Heart right ventricle (tissue), 16 donors: ENCODE results near the gene RAPGEF2. TPM values are rescaled to one million over a fixed set of nuclear protein-coding genes. Genes with fewer than 3 reads are reported as not detected.
"Not testable (repeated sequence)": the region's sequence is repeated elsewhere in the genome, so short reads cannot be mapped to it uniquely, and the experiment has no call there.

Source experiments
- ATAC-seq, 8 donors: fragments of 200-7000 bp; cut with Tn5 transposase; one replicate each; pipeline ENCODE4 v1.9.1; 2020; ENCODE audit warnings: mild to moderate bottlenecking in 8 of 8, moderate library complexity in 8 of 8, moderate number of reproducible peaks in 1 of 8
- DNase-seq, 2 donors: peaks; one replicate each; pipeline ENCODE4 v3.0.0-alpha.2; 2020
- H3K27ac ChIP-seq, 10 donors: fragments of 200-600 bp; sonication (generic) in 2 of 10; one replicate each; pipeline versions ENCODE4 v1.5.0 to v1.8.0; 2020 to 2022; ENCODE audit warnings: mild to moderate bottlenecking in 3 of 10
- H3K27me3 ChIP-seq, 7 donors: fragments of 200-600 bp; one replicate each; pipeline ENCODE4 v1.8.0; 2021 to 2022; ENCODE audit warnings: mild to moderate bottlenecking in 2 of 7
- H3K36me3 ChIP-seq, 9 donors: fragments of 200-600 bp; sonication (generic) in 1 of 9; one replicate each; pipeline versions ENCODE4 v1.5.0 to v1.8.0; 2020 to 2022; ENCODE audit warnings: mild to moderate bottlenecking in 2 of 9
- H3K4me1 ChIP-seq, 9 donors: fragments of 200-600 bp; sonication (generic) in 1 of 9; one replicate each; pipeline versions ENCODE4 v1.5.0 to v1.8.0; 2020 to 2022; ENCODE audit warnings: mild to moderate bottlenecking in 4 of 9
- H3K4me3 ChIP-seq, 10 donors: fragments of 200-600 bp; sonication (generic) in 2 of 10; one replicate each; pipeline versions ENCODE4 v1.5.0 to v1.8.0; 2020 to 2022; ENCODE audit warnings: mild to moderate bottlenecking in 7 of 10, moderate library complexity in 2 of 10
- H3K9me3 ChIP-seq, 11 donors: fragments of 200-600 bp in 10 of 11; sonication (generic) in 2 of 11; one replicate each; pipeline versions ENCODE4 v1.5.0 to v1.8.0; 2013 to 2022; ENCODE audit warnings: mild to moderate bottlenecking in 2 of 11, control low read depth in 1 of 11, moderate library complexity in 1 of 11
- CTCF ChIP-seq, 9 donors: fragments of 200-600 bp; sonication (generic) in 2 of 9; IDR thresholded peaks; one replicate each; pipeline versions ENCODE4 v1.5.0 to v1.8.0; 2021 to 2022; ENCODE audit warnings: antibody characterized with exemption in 9 of 9, mild to moderate bottlenecking in 5 of 9, moderate library complexity in 1 of 9
- WGBS, 2 donors: extraction: QIAGEN DNeasy Blood & Tissue Kit; methylation state at CpG; one replicate each; pipeline ENCODE4 v1.1.7; 2013; ENCODE audit warnings: inconsistent platforms in 1 of 2; 5-methylcytosine and 5-hydroxymethylcytosine counted together
- intact Hi-C, 10 donors: fragments of 100-400 bp; cut with DNase I; formaldehyde crosslinking; loops; one replicate each; pipeline versions ENCODE4 v1.11.1 to v1.14.2; 2022
- polyA plus RNA-seq, 2 donors: library from polyadenylated mRNA; stranded (reverse); fragments of 200-250 nt; gene quantifications; one replicate each; pipeline ENCODE4 v1.2.3, GENCODE V29; 2013
- total RNA-seq, 10 donors: library from RNA; stranded (reverse); fragmentation: NEBNext Ultra II Directional in 3 of 10; extraction: Animal tissue kit (Norgen Biotek cat#: 25700) in 3 of 10; gene quantifications; one replicate each; pipeline versions ENCODE4 v1.2.1 to v1.2.4, GENCODE V29; 2021 to 2023
- donor health status: Arrhythmogenic right ventricular cardiomyopathy.
- donor health status: ischemic (EF 13 %, LVEDD 7.1; RV severe dilation, severe dysfunction).
- donor health status: healthy with polysubstance abuse.
- donor health status: DM: no; HTN: yes; CAD: no.
- donor health status: DM: no; HTN: no; CAD: no.
- donor health status: ischemic (EF 25% LVEDD 6.9; RV normal size, moderate dysfunction).
- donor health status: ischemic (EF 25% LVEDD 5.7; RV mildly dilated, moderate dysfunction).
- donor health status: healthy.
- donor health status: DM: yes; HTN: yes; CAD: no.
- donor health status: Ischemic cardiomyopathy.
- donor health status: ischemic (EF 35%, LVEDD 5.7; RV mildly dilated, moderate dysfunction).
- donor health status: nonischemic (EF 11% LVEDD 7.7; RV severe dilation, severe dysfunction).
- donor health status: DM: yes; HTN: yes; CAD: no.
- donor health status: PGD.
- donor health status: ischemic (EF 29% LVEDD 5.4; RV normal size, mild dysfunction).
- donor health status: nonischemic (EF 23%, LVEDD 6.1; RV moderate dilation, normal function).

Gene RAPGEF2
- total and polyA plus RNA-seq, 12 donors: 9.2 to 68.8 (median 53.7) TPM

GRCh38 chr4:159158083-159158617 lies 55.3 kb downstream of the RAPGEF2 start:
- peaks cover 3 to 100% (median 59%) of the 10 kb centered on the region in 9 donors for H3K4me1 ChIP-seq
- DNase-seq: no peak
- H3K36me3 ChIP-seq: no peaks in the 10 kb centered on the region
- intact Hi-C loops: loop anchor here in 1 of 10 donors (5.0 kb wide), 1 partner anchor 36 kb away; no protein-coding TSS in a partner anchor
- peak overlapping the region in 3 of 10 donors; percentile 22 to 45 (median 32) for H3K27ac ChIP-seq
- no peaks in the 10 kb centered on the region for H3K27me3 ChIP-seq
- no peak for ATAC-seq
- no peak overlapping the region for H3K4me3 ChIP-seq
- H3K9me3 ChIP-seq: no peaks in the 10 kb centered on the region
- TF ChIP-seq CTCF (IDR thresholded peaks at IDR 0.05): no peak

GRCh38 chr4:159158985-159159384 lies 56.1 kb downstream of the RAPGEF2 start:
- intact Hi-C loops: loop anchor here in 1 of 10 donors (5.0 kb wide), 1 partner anchor 37 kb away; no protein-coding TSS in a partner anchor

GRCh38 chr4:159159611-159160010 lies 56.7 kb downstream of the RAPGEF2 start:
- DNase-seq (no peak), ATAC-seq (peak in 2 of 8 donors; percentile 38 to 54)
- H3K36me3 ChIP-seq: no peaks in the 10 kb centered on the region
- peak overlapping the region in 1 of 10 donors; percentile 9 for H3K27ac ChIP-seq
- intact Hi-C loops: loop anchor here in 1 of 10 donors (5.0 kb wide), 1 partner anchor 37 kb away; no protein-coding TSS in a partner anchor
- peaks cover 0 to 98% (median 56%) of the 10 kb centered on the region in 9 donors for H3K4me1 ChIP-seq
- no peaks in the 10 kb centered on the region for H3K9me3 ChIP-seq
- H3K4me3 ChIP-seq: no peak overlapping the region
- 36 to 37% methylated on average over 2 of the region's 2 CpGs for WGBS, 2 donors
- no peak for TF ChIP-seq CTCF (IDR thresholded peaks at IDR 0.05)
- no peaks in the 10 kb centered on the region for H3K27me3 ChIP-seq

More at GRCh38 chr4:159158985-159159384, 56.1 kb downstream of the RAPGEF2 start:
- Histone ChIP-seq H3K27me3 (no peaks in the 10 kb centered on the region), H3K4me3 (no peak overlapping the region), H3K36me3 (no peaks in the 10 kb centered on the region), H3K9me3 (no peaks in the 10 kb centered on the region), H3K27ac (peak overlapping the region in 3 of 10 donors; percentile 22 to 32 (median 26)), H3K4me1 (peaks cover under 1 to 99% (median 56%) of the 10 kb centered on the region in 9 donors)
- no peak for TF ChIP-seq CTCF (IDR thresholded peaks at IDR 0.05)
- 59 to 78% methylated on average over 5 of the region's 5 CpGs for WGBS, 2 donors
- DNase-seq (no peak), ATAC-seq (peak in 2 of 8 donors; percentile 14 to 24)

- WGBS, 2 donors: 96 to 98% methylated on average over 1 of the region's 1 CpG
- DNase-seq: no peak
- no peak for TF ChIP-seq CTCF (IDR thresholded peaks at IDR 0.05)
- Histone ChIP-seq H3K9me3 (no peaks in the 10 kb centered on the region), H3K27ac (peak overlapping the region in 1 of 10 donors; percentile 9), H3K4me1 (peaks cover 0 to 98% (median 60%) of the 10 kb centered on the region in 9 donors), H3K36me3 (no peaks in the 10 kb centered on the region), H3K27me3 (no peaks in the 10 kb centered on the region), H3K4me3 (no peak overlapping the region)
- no peak for ATAC-seq
- intact Hi-C loops: no loop called here
Measured at GRCh38 chr4:159160242-159160641, 57.4 kb downstream of the RAPGEF2 start.

GRCh38 chr4:159161436-159161835 lies 58.6 kb downstream of the RAPGEF2 start:
- intact Hi-C loops, ATAC-seq, H3K27ac ChIP-seq, H3K27me3 ChIP-seq, H3K9me3 ChIP-seq, H3K4me3 ChIP-seq, H3K36me3 ChIP-seq, DNase-seq: not testable (repeated sequence)
- 85 to 93% methylated on average over 3 of the region's 3 CpGs for WGBS, 2 donors
- peaks cover 0 to 96% (median 57%) of the 10 kb centered on the region in 9 donors for H3K4me1 ChIP-seq
